Endothelial cell of umbilical vein (primary cell): ENCODE data around the gene ZNF346.
"Not testable (repeated sequence)": the region's sequence is repeated elsewhere in the genome, so short reads cannot be mapped to it uniquely, and the experiment has no call there.

Source experiments
- EZH2 ChIP-seq: IDR thresholded peaks from 2 replicates; pipeline ENCODE4 v1.6.1; 2012; ENCODE audit warnings: borderline replicate concordance, low read depth, mild to moderate bottlenecking, moderate library complexity, low read length, inconsistent platforms; ENCODE audit not compliant: severe bottlenecking
- GATA2 ChIP-seq: IDR thresholded peaks from 2 replicates; pipeline ENCODE4 v1.7.0; 2011; ENCODE audit warnings: low read depth, mild to moderate bottlenecking, moderate library complexity, mixed read lengths, low read length; ENCODE audit not compliant: insufficient read length, insufficient read depth
- MYC ChIP-seq: IDR thresholded peaks from one replicate; pipeline ENCODE4 v1.6.1; 2011; ENCODE audit warnings: mild to moderate bottlenecking, low read depth, low read length
- POLR2A ChIP-seq: IDR thresholded peaks from 2 replicates; pipeline ENCODE4 v1.6.1; 2012; ENCODE audit warnings: low read depth, mild to moderate bottlenecking, control low read depth, low read length
- POLR2AphosphoS5 ChIP-seq: IDR thresholded peaks from 2 replicates; pipeline ENCODE4 v1.6.1; 2012; ENCODE audit warnings: low read depth, mild to moderate bottlenecking, control low read depth, low read length, moderate library complexity; ENCODE audit not compliant: insufficient read depth
- TF ChIP-seq, protein P1 (sequence below): IDR thresholded peaks from 2 replicates; pipeline ENCODE4 v1.6.1; 2011; ENCODE audit not compliant: insufficient read depth, insufficient read length
- TF ChIP-seq, protein P2 (sequence below), 2 donors: IDR thresholded peaks; 1 replicate in 1 of 2; 2 replicates in 1 of 2; pipeline ENCODE4 v1.5.1; 2011; ENCODE audit warnings: low read length in 2 of 2, mild to moderate bottlenecking in 2 of 2, moderate library complexity in 2 of 2, control low read depth in 1 of 2, inconsistent platforms in 1 of 2, low read depth in 1 of 2; ENCODE audit not compliant: insufficient read depth in 1 of 2; ENCODE audit errors: extremely low read depth in 1 of 2

DNA sequence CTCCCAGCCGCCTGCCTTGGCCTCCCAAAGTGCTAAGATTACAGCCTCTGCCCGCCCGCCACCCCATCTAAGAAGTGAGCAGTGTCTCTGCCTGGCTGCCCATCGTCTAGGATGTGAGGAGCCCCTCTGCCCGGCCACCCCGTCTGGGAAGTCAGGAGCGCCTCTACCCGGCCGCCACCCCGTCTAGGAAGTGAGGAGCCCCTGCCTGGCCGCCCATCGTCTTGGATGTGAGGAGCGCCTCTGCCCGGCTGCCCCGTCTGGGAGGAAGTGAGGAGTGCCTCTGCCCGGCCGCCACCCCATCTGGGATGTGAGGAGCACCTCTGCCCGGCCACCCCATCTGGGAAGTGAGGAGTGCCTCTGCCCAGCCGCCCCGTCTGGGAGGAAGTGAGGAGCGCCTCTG is 38.9 kb upstream of the ZNF346 start:
- TF ChIP-seq, protein P1, sequence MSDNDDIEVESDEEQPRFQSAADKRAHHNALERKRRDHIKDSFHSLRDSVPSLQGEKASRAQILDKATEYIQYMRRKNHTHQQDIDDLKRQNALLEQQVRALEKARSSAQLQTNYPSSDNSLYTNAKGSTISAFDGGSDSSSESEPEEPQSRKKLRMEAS, result not testable (repeated sequence)
- TF ChIP-seq, protein P2, sequence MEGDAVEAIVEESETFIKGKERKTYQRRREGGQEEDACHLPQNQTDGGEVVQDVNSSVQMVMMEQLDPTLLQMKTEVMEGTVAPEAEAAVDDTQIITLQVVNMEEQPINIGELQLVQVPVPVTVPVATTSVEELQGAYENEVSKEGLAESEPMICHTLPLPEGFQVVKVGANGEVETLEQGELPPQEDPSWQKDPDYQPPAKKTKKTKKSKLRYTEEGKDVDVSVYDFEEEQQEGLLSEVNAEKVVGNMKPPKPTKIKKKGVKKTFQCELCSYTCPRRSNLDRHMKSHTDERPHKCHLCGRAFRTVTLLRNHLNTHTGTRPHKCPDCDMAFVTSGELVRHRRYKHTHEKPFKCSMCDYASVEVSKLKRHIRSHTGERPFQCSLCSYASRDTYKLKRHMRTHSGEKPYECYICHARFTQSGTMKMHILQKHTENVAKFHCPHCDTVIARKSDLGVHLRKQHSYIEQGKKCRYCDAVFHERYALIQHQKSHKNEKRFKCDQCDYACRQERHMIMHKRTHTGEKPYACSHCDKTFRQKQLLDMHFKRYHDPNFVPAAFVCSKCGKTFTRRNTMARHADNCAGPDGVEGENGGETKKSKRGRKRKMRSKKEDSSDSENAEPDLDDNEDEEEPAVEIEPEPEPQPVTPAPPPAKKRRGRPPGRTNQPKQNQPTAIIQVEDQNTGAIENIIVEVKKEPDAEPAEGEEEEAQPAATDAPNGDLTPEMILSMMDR (IDR thresholded peaks at IDR 0.05; ENCODE audit: extremely low read depth in 1 of 2, insufficient read depth in 1 of 2, low read depth in 1 of 2, low read length in 2 of 2), result not testable (repeated sequence)
- not testable (repeated sequence) for TF ChIP-seq POLR2AphosphoS5, MYC, GATA2, EZH2, POLR2A
